Lower leg skin (tissue), 3 donors: Measurements from ENCODE around the gene ANAPC16.

Source experiments
- POLR2A ChIP-seq, 2 donors: fragments of 450-650 bp; IDR thresholded peaks; one replicate each; pipeline ENCODE4 v1.6.1; 2016 to 2017; ENCODE audit warnings: antibody characterized with exemption in 2 of 2, mild to moderate bottlenecking in 1 of 2, moderate library complexity in 1 of 2
- TF ChIP-seq, protein P1 (sequence below), 3 donors: fragments of 450-650 bp; IDR thresholded peaks; one replicate each; pipeline ENCODE4 v1.5.1; 2016; ENCODE audit warnings: antibody characterized with exemption in 3 of 3, mild to moderate bottlenecking in 3 of 3, moderate library complexity in 2 of 3

DNA sequence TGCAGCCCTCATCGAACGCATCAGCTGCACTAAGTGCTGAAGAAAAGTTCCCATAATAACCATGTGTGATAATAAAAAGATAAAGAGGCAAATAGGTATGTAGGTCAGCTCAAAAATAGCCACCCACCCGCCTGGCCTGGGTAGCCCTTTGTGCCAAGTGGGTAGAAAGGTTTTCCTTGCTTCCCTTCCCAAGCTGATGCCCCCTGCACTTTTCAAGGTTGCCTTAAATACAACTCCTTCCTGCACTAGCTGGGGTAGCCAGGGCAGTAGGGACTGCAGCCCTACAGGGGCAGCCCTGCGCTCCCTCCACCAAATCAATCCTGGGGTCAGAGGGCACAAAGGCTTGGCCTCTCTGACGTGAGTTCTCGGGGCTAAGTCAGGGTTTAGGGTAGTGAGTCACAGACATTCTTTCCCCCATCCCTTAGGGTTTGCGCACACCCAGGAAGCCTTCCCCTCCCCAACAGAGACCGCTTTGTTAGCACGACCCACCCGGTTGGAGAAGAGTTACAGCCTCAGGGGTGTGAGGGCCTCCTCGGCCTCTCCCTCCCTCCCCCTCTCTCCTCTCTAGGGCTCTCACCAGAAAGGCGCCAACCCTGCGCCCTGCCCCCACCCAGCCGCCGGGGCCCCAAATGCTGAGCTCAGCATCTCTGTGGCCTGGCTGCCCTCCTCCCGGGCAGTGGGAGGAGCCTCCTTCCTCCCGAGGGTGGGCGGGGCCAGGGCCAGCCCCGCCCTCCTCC lies 44.6 kb downstream of the ANAPC16 start:
- no peak for TF ChIP-seq POLR2A (IDR thresholded peaks at IDR 0.05)
- TF ChIP-seq, protein P1, sequence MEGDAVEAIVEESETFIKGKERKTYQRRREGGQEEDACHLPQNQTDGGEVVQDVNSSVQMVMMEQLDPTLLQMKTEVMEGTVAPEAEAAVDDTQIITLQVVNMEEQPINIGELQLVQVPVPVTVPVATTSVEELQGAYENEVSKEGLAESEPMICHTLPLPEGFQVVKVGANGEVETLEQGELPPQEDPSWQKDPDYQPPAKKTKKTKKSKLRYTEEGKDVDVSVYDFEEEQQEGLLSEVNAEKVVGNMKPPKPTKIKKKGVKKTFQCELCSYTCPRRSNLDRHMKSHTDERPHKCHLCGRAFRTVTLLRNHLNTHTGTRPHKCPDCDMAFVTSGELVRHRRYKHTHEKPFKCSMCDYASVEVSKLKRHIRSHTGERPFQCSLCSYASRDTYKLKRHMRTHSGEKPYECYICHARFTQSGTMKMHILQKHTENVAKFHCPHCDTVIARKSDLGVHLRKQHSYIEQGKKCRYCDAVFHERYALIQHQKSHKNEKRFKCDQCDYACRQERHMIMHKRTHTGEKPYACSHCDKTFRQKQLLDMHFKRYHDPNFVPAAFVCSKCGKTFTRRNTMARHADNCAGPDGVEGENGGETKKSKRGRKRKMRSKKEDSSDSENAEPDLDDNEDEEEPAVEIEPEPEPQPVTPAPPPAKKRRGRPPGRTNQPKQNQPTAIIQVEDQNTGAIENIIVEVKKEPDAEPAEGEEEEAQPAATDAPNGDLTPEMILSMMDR (IDR thresholded peaks at IDR 0.05), result no peak
